Activated CD8-positive, alpha-beta memory T cell treated with anti-CD3 and anti-CD28 coated beads, Interleukin-2, amount 10 ng/mL, durations not matched to agents 7 days and 5 days (primary cell): ENCODE data around the gene ADARB1. TPM values are rescaled to one million over a fixed set of nuclear protein-coding genes. Genes with fewer than 3 reads are reported as not detected.
"Not testable (repeated sequence)": the region's sequence is repeated elsewhere in the genome, so short reads cannot be mapped to it uniquely, and the experiment has no call there.

Experiments used
- ATAC-seq: fragments of 150-1000 bp; cut with Tn5 transposase; one replicate; pipeline ENCODE4 v1.10.0; 2021; ENCODE audit warnings: moderate library complexity
- CTCF ChIA-PET: fragments of 350-600 bp; sonication (Branson Sonifier 250); formaldehyde crosslinking; loops from one replicate; lab custom pipeline; 2021; ENCODE audit warnings: antibody characterized with exemption; lab: Charles Lee
- DNase-seq: peaks from one replicate; pipeline ENCODE4 v3.0.0-alpha.2; 2020
- H3K27ac Mint-ChIP-seq: one replicate; pipeline ENCODE4 v1.8.0; 2021; ENCODE audit warnings: mild to moderate bottlenecking, mixed read lengths
- H3K27me3 Mint-ChIP-seq: one replicate; pipeline ENCODE4 v1.8.0; 2021; ENCODE audit warnings: mixed read lengths
- H3K36me3 Mint-ChIP-seq: one replicate; pipeline ENCODE4 v1.8.0; 2021; ENCODE audit warnings: mild to moderate bottlenecking, mixed read lengths
- H3K4me1 Mint-ChIP-seq: one replicate; pipeline ENCODE4 v1.8.0; 2021; ENCODE audit warnings: mixed read lengths
- H3K4me3 Mint-ChIP-seq: one replicate; pipeline ENCODE4 v1.8.0; 2021; ENCODE audit warnings: mild to moderate bottlenecking, moderate library complexity, mixed read lengths
- H3K9me3 Mint-ChIP-seq: one replicate; pipeline ENCODE4 v1.8.0; 2022; ENCODE audit warnings: low read depth, mixed read lengths
- total RNA-seq, 2 experiments: library from RNA; stranded (reverse); gene quantifications; one replicate each; pipeline ENCODE4 v1.2.3, GENCODE V29; 2021

ADARB1 gene
- total RNA-seq, 2 experiments from 2014 or later, result 29.4 to 38.3 TPM

- Mint-ChIP-seq H3K9me3 (no peaks in the 10 kb centered on the region), H3K4me1 (peaks cover 25% of the 10 kb centered on the region), H3K4me3 (no peak overlapping the region), H3K27ac (no peak overlapping the region), H3K36me3 (no peaks in the 10 kb centered on the region), H3K27me3 (no peaks in the 10 kb centered on the region)
- ATAC-seq (no peak), DNase-seq (no peak)
- CTCF ChIA-PET, result interaction anchor here (0.6 to 10.0 kb wide), 4 partner anchors 13 to 847 kb away, joined by 3 to 210 read pairs (median 69); no protein-coding TSS in a partner anchor
Measured at GRCh38 chr21:45126204-45126626, 51.8 kb downstream of the ADARB1 start.

- CTCF ChIA-PET, result interaction anchor here (1.1 to 10.0 kb wide), 5 partner anchors 12 to 179 kb away, joined by 3 to 210 read pairs (median 9); no protein-coding TSS in a partner anchor
- H3K27ac Mint-ChIP-seq, result no peak overlapping the region
- H3K27me3 Mint-ChIP-seq, result no peaks in the 10 kb centered on the region
- H3K36me3 Mint-ChIP-seq, result no peaks in the 10 kb centered on the region
- H3K9me3 Mint-ChIP-seq, result no peaks in the 10 kb centered on the region
- peaks cover 25% of the 10 kb centered on the region for H3K4me1 Mint-ChIP-seq
- no peak for DNase-seq
- no peak overlapping the region for H3K4me3 Mint-ChIP-seq
- ATAC-seq, result no peak
Measured at GRCh38 chr21:45126983-45127382, 52.6 kb downstream of the ADARB1 start.

GRCh38 chr21:45127937-45128336 lies 53.6 kb downstream of the ADARB1 start:
- H3K36me3 Mint-ChIP-seq, result no peaks in the 10 kb centered on the region
- CTCF ChIA-PET, result interaction anchor here (0.6 to 10.0 kb wide), 44 partner anchors 9 to 368 kb away, joined by 3 to 210 read pairs (median 4); partner anchors contain the start of genes ADARB1, ITGB2, POFUT2 and SLX9
- no peak overlapping the region for H3K4me3 Mint-ChIP-seq
- H3K9me3 Mint-ChIP-seq, result no peaks in the 10 kb centered on the region
- H3K4me1 Mint-ChIP-seq, result peaks cover 20% of the 10 kb centered on the region
- H3K27ac Mint-ChIP-seq, result no peak overlapping the region
- ATAC-seq, result no peak
- no peak for DNase-seq
- H3K27me3 Mint-ChIP-seq, result no peaks in the 10 kb centered on the region

GRCh38 chr21:45128613-45129188 lies 54.3 kb downstream of the ADARB1 start:
- CTCF ChIA-PET, result interaction anchor here (0.6 to 10.0 kb wide), 47 partner anchors 9 to 367 kb away, joined by 3 to 210 read pairs (median 4); partner anchors contain the start of genes ADARB1, ITGB2, POFUT2 and SLX9
- no peaks in the 10 kb centered on the region for H3K36me3 Mint-ChIP-seq
- H3K27ac Mint-ChIP-seq, result no peak overlapping the region
- DNase-seq (peak; percentile 85), ATAC-seq (peak; percentile 91)
- H3K9me3 Mint-ChIP-seq, result no peaks in the 10 kb centered on the region
- no peak overlapping the region for H3K4me3 Mint-ChIP-seq
- H3K4me1 Mint-ChIP-seq, result peaks cover 20% of the 10 kb centered on the region
- no peaks in the 10 kb centered on the region for H3K27me3 Mint-ChIP-seq

- H3K9me3 Mint-ChIP-seq, result no peaks in the 10 kb centered on the region
Measured at GRCh38 chr21:45129189-45129923, 55.0 kb downstream of the ADARB1 start.

GRCh38 chr21:45130324-45130774 lies 56.0 kb downstream of the ADARB1 start:
- H3K4me1 Mint-ChIP-seq, result peaks cover 20% of the 10 kb centered on the region
- no peaks in the 10 kb centered on the region for H3K27me3 Mint-ChIP-seq
- DNase-seq (no peak), ATAC-seq (peak; percentile 57)
- no peaks in the 10 kb centered on the region for H3K36me3 Mint-ChIP-seq
- CTCF ChIA-PET, result interaction anchor here (0.6 to 10.0 kb wide), 14 partner anchors 9 to 337 kb away, joined by 3 to 210 read pairs (median 10); partner anchors contain the start of genes PTTG1IP and SLX9
- H3K9me3 Mint-ChIP-seq, result no peaks in the 10 kb centered on the region
- no peak overlapping the region for H3K4me3 Mint-ChIP-seq
- no peak overlapping the region for H3K27ac Mint-ChIP-seq

More at GRCh38 chr21:45129189-45129923, 55.0 kb downstream of the ADARB1 start:
- DNase-seq, result no peak
- H3K27me3 Mint-ChIP-seq, result no peaks in the 10 kb centered on the region
- H3K4me1 Mint-ChIP-seq, result peaks cover 20% of the 10 kb centered on the region
- H3K27ac Mint-ChIP-seq, result no peak overlapping the region
- H3K4me3 Mint-ChIP-seq, result no peak overlapping the region
- ATAC-seq, result no peak
- H3K36me3 Mint-ChIP-seq, result no peaks in the 10 kb centered on the region
- CTCF ChIA-PET, result interaction anchor here (0.9 to 10.0 kb wide), 24 partner anchors 10 to 367 kb away, joined by 3 to 210 read pairs (median 8); partner anchors contain the start of genes ADARB1, SLX9 and UBE2G2

- peaks cover 20% of the 10 kb centered on the region for H3K4me1 Mint-ChIP-seq
- DNase-seq (no peak), ATAC-seq (no peak)
- CTCF ChIA-PET, result interaction anchor here (1.8 to 10.0 kb wide), 4 partner anchors 8 to 183 kb away, joined by 4 to 210 read pairs (median 78); no protein-coding TSS in a partner anchor
- no peaks in the 10 kb centered on the region for H3K36me3 Mint-ChIP-seq
- no peaks in the 10 kb centered on the region for H3K27me3 Mint-ChIP-seq
- H3K9me3 Mint-ChIP-seq, result no peaks in the 10 kb centered on the region
- H3K4me3 Mint-ChIP-seq, result no peak overlapping the region
- no peak overlapping the region for H3K27ac Mint-ChIP-seq
Measured at GRCh38 chr21:45131537-45131999, 57.2 kb downstream of the ADARB1 start.

- CTCF ChIA-PET, result interaction anchor here (1.8 kb wide), 1 partner anchor 56 kb away, joined by 4 read pairs; no protein-coding TSS in a partner anchor
- DNase-seq, result no peak
- Mint-ChIP-seq H3K27ac (no peak overlapping the region), H3K9me3 (no peaks in the 10 kb centered on the region), H3K27me3 (no peaks in the 10 kb centered on the region), H3K36me3 (no peaks in the 10 kb centered on the region), H3K4me1 (peaks cover 18% of the 10 kb centered on the region), H3K4me3 (no peak overlapping the region)
- ATAC-seq, result no peak
Measured at GRCh38 chr21:45132841-45133573, 58.6 kb downstream of the ADARB1 start.

GRCh38 chr21:45133574-45134278 lies 59.3 kb downstream of the ADARB1 start:
- not testable (repeated sequence) for H3K4me3 Mint-ChIP-seq, H3K36me3 Mint-ChIP-seq, DNase-seq, H3K27ac Mint-ChIP-seq, ATAC-seq, H3K27me3 Mint-ChIP-seq, H3K9me3 Mint-ChIP-seq
- peaks cover 18% of the 10 kb centered on the region for H3K4me1 Mint-ChIP-seq
- CTCF ChIA-PET, result interaction anchor here (1.8 kb wide), 1 partner anchor 56 kb away, joined by 4 read pairs; no protein-coding TSS in a partner anchor

- no peaks in the 10 kb centered on the region for H3K9me3 Mint-ChIP-seq
- H3K36me3 Mint-ChIP-seq, result no peaks in the 10 kb centered on the region
- H3K27ac Mint-ChIP-seq, result no peak overlapping the region
- H3K4me3 Mint-ChIP-seq, result no peak overlapping the region
- H3K27me3 Mint-ChIP-seq, result no peaks in the 10 kb centered on the region
- ATAC-seq (no peak), DNase-seq (no peak)
- peaks cover 14% of the 10 kb centered on the region for H3K4me1 Mint-ChIP-seq
- CTCF ChIA-PET, result interaction anchor here (0.9 kb wide), 1 partner anchor 184 kb away, joined by 3 read pairs; no protein-coding TSS in a partner anchor
Measured at GRCh38 chr21:45134279-45135076, 60.1 kb downstream of the ADARB1 start.

GRCh38 chr21:45135122-45135521 lies 60.7 kb downstream of the ADARB1 start:
- peaks cover 8% of the 10 kb centered on the region for H3K4me1 Mint-ChIP-seq
- no peaks in the 10 kb centered on the region for H3K9me3 Mint-ChIP-seq
- H3K4me3 Mint-ChIP-seq, result no peak overlapping the region
- no peak for ATAC-seq
- CTCF ChIA-PET, result interaction anchor here (0.9 to 7.1 kb wide), 2 partner anchors 185 to 186 kb away, joined by 3 to 275 read pairs; partner anchors contain the start of gene SLX9
- DNase-seq, result no peak
- no peak overlapping the region for H3K27ac Mint-ChIP-seq
- H3K36me3 Mint-ChIP-seq, result no peaks in the 10 kb centered on the region
- no peaks in the 10 kb centered on the region for H3K27me3 Mint-ChIP-seq
